ENCODE measurements around the gene ACE.

DNA sequence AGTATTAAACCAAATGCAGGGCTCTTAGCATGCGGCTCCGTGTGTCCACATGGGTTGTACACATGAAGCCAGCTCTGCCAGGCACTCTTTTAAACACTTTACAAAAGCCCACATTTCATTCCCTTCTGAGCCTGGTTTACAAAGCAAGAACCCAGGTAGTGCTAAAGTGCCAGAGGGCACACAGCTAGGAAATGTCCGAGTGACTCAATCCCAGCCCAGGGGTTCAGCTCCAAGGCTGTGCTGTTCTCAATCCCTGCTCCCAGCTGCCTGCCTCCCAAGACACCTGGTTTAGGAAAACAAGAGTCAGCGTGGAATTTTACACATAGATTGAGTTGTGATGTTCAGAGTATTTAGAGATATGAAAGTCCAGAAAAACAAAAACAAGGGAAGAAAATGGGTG is 60.1 kb downstream of the ACE start:
- TF ChIP-seq, protein P1, sequence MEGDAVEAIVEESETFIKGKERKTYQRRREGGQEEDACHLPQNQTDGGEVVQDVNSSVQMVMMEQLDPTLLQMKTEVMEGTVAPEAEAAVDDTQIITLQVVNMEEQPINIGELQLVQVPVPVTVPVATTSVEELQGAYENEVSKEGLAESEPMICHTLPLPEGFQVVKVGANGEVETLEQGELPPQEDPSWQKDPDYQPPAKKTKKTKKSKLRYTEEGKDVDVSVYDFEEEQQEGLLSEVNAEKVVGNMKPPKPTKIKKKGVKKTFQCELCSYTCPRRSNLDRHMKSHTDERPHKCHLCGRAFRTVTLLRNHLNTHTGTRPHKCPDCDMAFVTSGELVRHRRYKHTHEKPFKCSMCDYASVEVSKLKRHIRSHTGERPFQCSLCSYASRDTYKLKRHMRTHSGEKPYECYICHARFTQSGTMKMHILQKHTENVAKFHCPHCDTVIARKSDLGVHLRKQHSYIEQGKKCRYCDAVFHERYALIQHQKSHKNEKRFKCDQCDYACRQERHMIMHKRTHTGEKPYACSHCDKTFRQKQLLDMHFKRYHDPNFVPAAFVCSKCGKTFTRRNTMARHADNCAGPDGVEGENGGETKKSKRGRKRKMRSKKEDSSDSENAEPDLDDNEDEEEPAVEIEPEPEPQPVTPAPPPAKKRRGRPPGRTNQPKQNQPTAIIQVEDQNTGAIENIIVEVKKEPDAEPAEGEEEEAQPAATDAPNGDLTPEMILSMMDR (optimal IDR thresholded peaks at IDR 0.05 in 1 of 3, IDR thresholded peaks at IDR 0.05 in 1 of 3, conservative IDR thresholded peaks at IDR 0.05 in 1 of 3; ENCODE audit: extremely low read depth in 1 of 3, insufficient read depth in 2 of 3, low read length in 3 of 3) = no peak
- TF ChIP-seq EZH2 (IDR thresholded peaks at IDR 0.05; ENCODE audit: low read length) = no peak
